HEK293 (cell line): ENCODE measurements around the gene CFAP97D2.

ENCODE experiments used
- CTCF ChIA-PET: fragments of 350-600 bp; formaldehyde crosslinking; extraction: SDS; loops from one replicate; lab custom pipeline; 2021; ENCODE audit warnings: antibody characterized with exemption; lab: Yijun Ruan, JAX
- POLR2A ChIA-PET: fragments of 300-600 bp; formaldehyde crosslinking; extraction: SDS; loops from one replicate; lab custom pipeline; 2020; ENCODE audit warnings: antibody characterized with exemption, inconsistent platforms; lab: Yijun Ruan, JAX
- H3K27ac ChIP-seq: fragments of 200-500 bp; sonication (Bioruptor generic); 2 replicates; pipeline ENCODE4 v1.5.1; 2014; ENCODE audit warnings: low read depth, low read length, control low read depth, inconsistent platforms; ENCODE audit errors: extremely low read depth
- H3K36me3 ChIP-seq, 2 experiments: fragments of 200-500 bp in 1 of 2; sonication (Bioruptor generic) in 1 of 2; 1 replicate in 1 of 2; 2 replicates in 1 of 2; pipeline ENCODE4 v1.5.1; 2014 to 2017; ENCODE audit warnings: inconsistent platforms in 2 of 2, low read length in 2 of 2; ENCODE audit not compliant: control insufficient read depth in 2 of 2, insufficient read depth in 1 of 2
- H3K4me1 ChIP-seq: fragments of 200-500 bp; sonication (Bioruptor generic); 2 replicates; pipeline ENCODE4 v1.5.1; 2014; ENCODE audit warnings: mild to moderate bottlenecking, low read length, inconsistent platforms; ENCODE audit not compliant: control insufficient read depth, insufficient read depth
- H3K4me3 ChIP-seq: 2 replicates; pipeline ENCODE4 v1.5.1; 2011; ENCODE audit warnings: low read depth, mild to moderate bottlenecking, control low read depth, low read length, moderate library complexity
- H3K9me3 ChIP-seq: fragments of 200-500 bp; sonication (Bioruptor generic); 2 replicates; pipeline ENCODE4 v1.5.1; 2014; ENCODE audit warnings: low read depth, low read length, inconsistent platforms; ENCODE audit not compliant: control insufficient read depth, insufficient read depth
- AEBP2 ChIP-seq: fragments of 450-650 bp; formaldehyde crosslinking; IDR thresholded peaks from 2 replicates; pipeline ENCODE4 v1.5.1; 2016; ENCODE audit warnings: missing biosample characterization, missing genetic modification characterization, borderline replicate concordance
- ATF2 ChIP-seq: fragments of 450-650 bp; formaldehyde crosslinking; IDR thresholded peaks from 2 replicates; pipeline ENCODE4 v1.5.1; 2016; ENCODE audit warnings: missing biosample characterization, missing genetic modification characterization, low read depth
- GFI1B ChIP-seq: fragments of 450-650 bp; formaldehyde crosslinking; IDR thresholded peaks from 2 replicates; pipeline ENCODE4 v1.5.1; 2016; ENCODE audit warnings: missing biosample characterization, missing genetic modification characterization
- GLI4 ChIP-seq: fragments of 450-650 bp; formaldehyde crosslinking; IDR thresholded peaks from 2 replicates; pipeline ENCODE4 v1.5.1; 2016; ENCODE audit warnings: missing biosample characterization, missing genetic modification characterization
- PRDM1 ChIP-seq: fragments of 450-650 bp; formaldehyde crosslinking; IDR thresholded peaks from 2 replicates; pipeline ENCODE4; 2016; ENCODE audit warnings: missing biosample characterization, missing genetic modification characterization
- PRDM4 ChIP-seq: fragments of 450-650 bp; formaldehyde crosslinking; IDR thresholded peaks from 2 replicates; pipeline ENCODE4 v1.5.1; 2017; ENCODE audit warnings: missing biosample characterization, missing genetic modification characterization
- ZNF362 ChIP-seq: fragments of 450-650 bp; formaldehyde crosslinking; IDR thresholded peaks from 2 replicates; pipeline ENCODE4 v1.5.1; 2016; ENCODE audit warnings: missing biosample characterization, missing genetic modification characterization
- ZNF366 ChIP-seq: fragments of 450-650 bp; formaldehyde crosslinking; conservative IDR thresholded peaks from 2 replicates; pipeline ENCODE4 v1.5.1; 2016; ENCODE audit warnings: missing biosample characterization, missing genetic modification characterization
- ZNF416 ChIP-seq: fragments of 450-650 bp; formaldehyde crosslinking; IDR thresholded peaks from 2 replicates; pipeline ENCODE4 v1.5.1; 2016; ENCODE audit warnings: missing biosample characterization, missing genetic modification characterization
- ZNF596 ChIP-seq: fragments of 450-650 bp; IDR thresholded peaks from 2 replicates; pipeline ENCODE4 v1.5.0; 2018; ENCODE audit warnings: missing biosample characterization, mild to moderate bottlenecking, missing genetic modification characterization, moderate library complexity
- ZNF600 ChIP-seq: fragments of 450-650 bp; formaldehyde crosslinking; IDR thresholded peaks from 2 replicates; pipeline ENCODE4 v1.5.1; 2016; ENCODE audit warnings: missing biosample characterization, missing genetic modification characterization
- ZNF670 ChIP-seq: fragments of 450-650 bp; formaldehyde crosslinking; IDR thresholded peaks from 2 replicates; pipeline ENCODE4 v1.5.1; 2016; ENCODE audit warnings: missing biosample characterization, missing genetic modification characterization, low read depth
- ZNF701 ChIP-seq: fragments of 450-650 bp; formaldehyde crosslinking; IDR thresholded peaks from 2 replicates; pipeline ENCODE4 v1.5.1; 2016; ENCODE audit warnings: missing biosample characterization, missing genetic modification characterization
- ZNF704 ChIP-seq: fragments of 450-650 bp; formaldehyde crosslinking; IDR thresholded peaks from 2 replicates; pipeline ENCODE4 v1.5.1; 2016; ENCODE audit warnings: missing biosample characterization, missing genetic modification characterization
- ZSCAN23 ChIP-seq: fragments of 450-650 bp; formaldehyde crosslinking; IDR thresholded peaks from 2 replicates; pipeline ENCODE4 v1.5.1; 2016; ENCODE audit warnings: missing biosample characterization, missing genetic modification characterization

The CFAP97D2 gene

GRCh38 chr13:114204894-114205293, 25.8 kb downstream of the CFAP97D2 start:
- CTCF ChIA-PET, result no interaction called here

GRCh38 chr13:114208134-114208533, 29.1 kb downstream of the CFAP97D2 start:
- Histone ChIP-seq H3K27ac (no peak overlapping the region), H3K9me3 (no peaks in the 10 kb centered on the region), H3K4me1 (no peaks in the 10 kb centered on the region), H3K4me3 (no peak overlapping the region), H3K36me3 (no peaks in the 10 kb centered on the region)
- ChIA-PET CTCF (no interaction called here), POLR2A (no interaction called here)
- TF ChIP-seq ATF2 (tag by site-specific recombination) (0 out of 2 replicates have a peak, but pooled peaks have one; percentile 17), GLI4 (tag by site-specific recombination) (no peak)

More at GRCh38 chr13:114204894-114205293, 25.8 kb downstream of the CFAP97D2 start:
- H3K4me3 ChIP-seq, result no peak overlapping the region
- no peaks in the 10 kb centered on the region for H3K36me3 ChIP-seq
- no peaks in the 10 kb centered on the region for H3K9me3 ChIP-seq
- H3K4me1 ChIP-seq, result no peaks in the 10 kb centered on the region
- POLR2A ChIA-PET, result no interaction called here
- TF ChIP-seq ZNF704 (tag by site-specific recombination), result no peak
- no peak for TF ChIP-seq GFI1B
- TF ChIP-seq ZNF596 (tag by site-specific recombination), result no peak
- TF ChIP-seq PRDM1, result no peak
- no peak for TF ChIP-seq PRDM4 (tag by site-specific recombination)
- no peak for TF ChIP-seq ZNF416 (tag by site-specific recombination)
- no peak for TF ChIP-seq ZNF362
- TF ChIP-seq ZNF670 (tag by site-specific recombination), result no peak
- no peak for TF ChIP-seq ZSCAN23
- TF ChIP-seq ZNF366 (tag by site-specific recombination), result no peak
- TF ChIP-seq ZNF701 (tag by site-specific recombination), result no peak
- TF ChIP-seq ZNF600 (tag by site-specific recombination), result no peak
- TF ChIP-seq AEBP2 (tag by site-specific recombination), result no peak
- no peak overlapping the region for H3K27ac ChIP-seq
